T-helper 2 cell (primary cell): ENCODE results near the gene SF3B5.
A peak's percentile ranks its signal among the peaks of the same experiment; 100 is the strongest.
"Not testable (repeated sequence)": the region's sequence is repeated elsewhere in the genome, so short reads cannot be mapped to it uniquely, and the experiment has no call there.

Experiments used
- DNase-seq, 5 experiments: peaks; one replicate each; pipeline versions ENCODE4 v3.0.0 to v3.0.0-alpha.2; 2012 to 2022

Gene SF3B5

GRCh38 chr6:144063744-144064401 lies 31.5 kb downstream of the SF3B5 start:
- peak; percentile 78 to 97 (median 87) for DNase-seq

GRCh38 chr6:144063246-144063743 lies 32.1 kb downstream of the SF3B5 start:
- no peak for DNase-seq

GRCh38 chr6:144062786-144063185 lies 32.6 kb downstream of the SF3B5 start:
- DNase-seq = peak in 1 of 5 experiments; percentile 29

- no peak for DNase-seq
Observed at GRCh38 chr6:144059139-144059538, 36.2 kb downstream of the SF3B5 start.

- peak in 2 of 5 experiments; percentile 58 to 86 for DNase-seq
Observed at GRCh38 chr6:144055121-144055931, 40.0 kb downstream of the SF3B5 start.

GRCh38 chr6:144053601-144054000 lies 41.8 kb downstream of the SF3B5 start:
- peak in 1 of 5 experiments; percentile 60 for DNase-seq

GRCh38 chr6:144052488-144052887 lies 42.9 kb downstream of the SF3B5 start:
- DNase-seq = no peak

- DNase-seq = no peak
Observed at GRCh38 chr6:144049386-144049785, 46.0 kb downstream of the SF3B5 start.

GRCh38 chr6:144047688-144048087 lies 47.7 kb downstream of the SF3B5 start:
- no peak for DNase-seq

GRCh38 chr6:144046672-144047071 lies 48.7 kb downstream of the SF3B5 start:
- peak in 1 of 5 experiments; percentile 39 for DNase-seq

GRCh38 chr6:144044989-144045388 lies 50.4 kb downstream of the SF3B5 start:
- DNase-seq = not testable (repeated sequence)
